Ovary (tissue), 9 donors: ENCODE measurements around the gene SP2. TPM values are rescaled to one million over a fixed set of nuclear protein-coding genes. Genes with fewer than 3 reads are reported as not detected.

ENCODE experiments used
- DNase-seq, 5 donors: peaks; one replicate each; pipeline ENCODE4 v3.0.0-alpha.2; 2019 to 2020
- H3K27ac ChIP-seq, 2 donors: fragments of 200-600 bp; one replicate each; pipeline versions ENCODE4 v1.5.1 to v1.8.0; 2019 to 2022
- H3K27me3 ChIP-seq: fragments of 200-600 bp; one replicate; pipeline ENCODE4 v1.8.0; 2022
- H3K36me3 ChIP-seq: fragments of 200-600 bp; sonication (generic); one replicate; pipeline ENCODE4 v1.5.1; 2019
- H3K4me1 ChIP-seq: one replicate; pipeline ENCODE4 v1.8.1; 2013; ENCODE audit warnings: mild to moderate bottlenecking, moderate library complexity; ENCODE audit not compliant: insufficient read depth
- H3K4me3 ChIP-seq: fragments of 200-600 bp; sonication (generic); one replicate; pipeline ENCODE4 v1.5.1; 2017
- H3K9me3 ChIP-seq, 2 donors: fragments of 200-600 bp in 1 of 2; sonication (generic) in 1 of 2; one replicate each; pipeline versions ENCODE4 v1.5.1 to v1.8.1; 2013 to 2019; ENCODE audit warnings: mild to moderate bottlenecking in 1 of 2, moderate library complexity in 1 of 2
- EP300 ChIP-seq: sonication (generic); formaldehyde crosslinking; IDR thresholded peaks from one replicate; pipeline ENCODE4 v1.6.1; 2017; ENCODE audit warnings: antibody characterized with exemption
- POLR2A ChIP-seq: fragments of 450-650 bp; IDR thresholded peaks from one replicate; pipeline ENCODE4 v1.6.1; 2017; ENCODE audit warnings: antibody characterized with exemption, mild to moderate bottlenecking, moderate library complexity
- WGBS, 3 donors: extraction: QIAGEN DNeasy Blood & Tissue Kit in 1 of 3; methylation state at CpG; one replicate each; pipeline versions ENCODE4 v1.1.5 to v1.1.7; 2013 to 2017; 5-methylcytosine and 5-hydroxymethylcytosine counted together
- intact Hi-C, 4 donors: fragments of 100-400 bp; cut with DNase I; formaldehyde crosslinking; loops; one replicate each; pipeline versions ENCODE4 v1.11.0 to v1.15.1; 2022 to 2023
- polyA plus RNA-seq, 2 donors: library from polyadenylated mRNA; stranded (reverse); fragments of 200-250 nt in 1 of 2; fragments of 350-450 nt in 1 of 2; fragmentation: Illumina TruSeq in 1 of 2; extraction: RNeasy Lipid Tissue Mini Kit (QIAGEN cat#74804) in 1 of 2; gene quantifications; one replicate each; pipeline ENCODE4 v1.2.3, GENCODE V29; 2013 to 2014
- total RNA-seq, 7 donors: library from RNA; depleted of rRNA in 2 of 7; stranded (reverse); fragments of >200 nt in 2 of 7; fragmentation: NEBNext Ultra II Directional in 3 of 7; extraction: Animal tissue kit (Norgen Biotek cat#: 25700) in 3 of 7; gene quantifications; one replicate each; pipeline versions ENCODE4 v1.1.0 to v1.2.4, GENCODE V29; 2016 to 2023
- TF ChIP-seq, protein P1 (sequence below), 3 donors: fragments of 450-650 bp in 2 of 3; fragments of 200-600 bp in 1 of 3; IDR thresholded peaks; one replicate each; pipeline versions ENCODE4 v1.5.1 to v1.8.0; 2016 to 2022; ENCODE audit warnings: antibody characterized with exemption in 3 of 3, mild to moderate bottlenecking in 1 of 3
- donor health status: DM: no; HTN: no; CAD: no; lungs with moderate emphysema.
- donor health status: DM: no; HTN: no; CAD: no.
- donor health status: Bipolar disorder and iron deficiency.
- donor health status: DM: yes; HTN: yes; CAD: no.
- donor health status: DM: no; HTN: no; CAD: no.
- donor health status: DM: yes; HTN: yes; CAD: no.

The SP2 gene
- total and polyA plus RNA-seq, 9 donors: 2.6 to 22.5 (median 14.7) TPM

DNA sequence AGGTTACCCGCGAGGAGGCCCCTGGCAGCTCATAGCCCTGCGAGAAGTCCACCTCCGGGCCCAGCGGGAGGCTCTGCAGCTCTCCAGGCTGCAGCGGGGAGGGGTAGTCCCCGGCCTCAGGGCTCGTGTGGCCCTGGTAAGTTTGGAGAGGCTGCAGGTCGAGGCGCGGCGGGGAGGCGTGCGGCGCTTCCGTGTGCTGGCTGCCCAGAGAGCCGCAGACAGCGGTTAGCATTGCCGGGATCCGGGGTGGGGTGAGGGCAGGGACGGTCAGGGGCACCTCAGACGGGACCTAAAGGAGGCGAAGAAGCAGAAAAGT, 47.9 kb upstream of the SP2 start:
- Histone ChIP-seq H3K4me3 (no peak overlapping the region), H3K27ac (no peak overlapping the region), H3K36me3 (no peaks in the 10 kb centered on the region), H3K27me3 (no peaks in the 10 kb centered on the region), H3K4me1 (peaks cover 2% of the 10 kb centered on the region), H3K9me3 (no peaks in the 10 kb centered on the region)
- 73 to 84% (median 73%) methylated on average over 23 of the region's 23 CpGs for WGBS, 3 donors
- TF ChIP-seq POLR2A (no peak), EP300 (no peak)
- TF ChIP-seq, protein P1, sequence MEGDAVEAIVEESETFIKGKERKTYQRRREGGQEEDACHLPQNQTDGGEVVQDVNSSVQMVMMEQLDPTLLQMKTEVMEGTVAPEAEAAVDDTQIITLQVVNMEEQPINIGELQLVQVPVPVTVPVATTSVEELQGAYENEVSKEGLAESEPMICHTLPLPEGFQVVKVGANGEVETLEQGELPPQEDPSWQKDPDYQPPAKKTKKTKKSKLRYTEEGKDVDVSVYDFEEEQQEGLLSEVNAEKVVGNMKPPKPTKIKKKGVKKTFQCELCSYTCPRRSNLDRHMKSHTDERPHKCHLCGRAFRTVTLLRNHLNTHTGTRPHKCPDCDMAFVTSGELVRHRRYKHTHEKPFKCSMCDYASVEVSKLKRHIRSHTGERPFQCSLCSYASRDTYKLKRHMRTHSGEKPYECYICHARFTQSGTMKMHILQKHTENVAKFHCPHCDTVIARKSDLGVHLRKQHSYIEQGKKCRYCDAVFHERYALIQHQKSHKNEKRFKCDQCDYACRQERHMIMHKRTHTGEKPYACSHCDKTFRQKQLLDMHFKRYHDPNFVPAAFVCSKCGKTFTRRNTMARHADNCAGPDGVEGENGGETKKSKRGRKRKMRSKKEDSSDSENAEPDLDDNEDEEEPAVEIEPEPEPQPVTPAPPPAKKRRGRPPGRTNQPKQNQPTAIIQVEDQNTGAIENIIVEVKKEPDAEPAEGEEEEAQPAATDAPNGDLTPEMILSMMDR (IDR thresholded peaks at IDR 0.05): no peak
- DNase-seq: no peak
- intact Hi-C loops: loop anchor here in 1 of 4 donors (5.0 to 10.0 kb wide), 2 partner anchors 34 to 107 kb away; partner anchors contain the start of gene PRR15L

DNA sequence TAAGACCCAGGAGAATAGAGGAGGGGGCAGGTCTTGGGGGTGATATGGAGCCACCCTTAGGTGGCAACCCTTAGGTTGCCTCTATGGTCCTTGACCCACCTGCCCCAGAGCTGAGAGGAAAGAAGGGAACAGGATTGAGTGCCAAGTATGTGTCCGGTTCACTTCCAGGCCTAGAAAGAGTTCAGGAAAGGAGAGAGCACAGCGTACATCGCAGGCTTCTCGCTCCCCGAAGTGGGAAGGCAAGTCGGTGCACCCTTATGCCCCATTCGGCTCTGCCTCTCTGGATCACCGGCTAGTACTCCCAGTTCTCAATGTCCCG, 45.7 kb upstream of the SP2 start:
- peaks cover 2% of the 10 kb centered on the region for H3K4me1 ChIP-seq
- no peak overlapping the region for H3K27ac ChIP-seq
- TF ChIP-seq EP300: no peak
- TF ChIP-seq, protein P1 (IDR thresholded peaks at IDR 0.05): no peak
- no peaks in the 10 kb centered on the region for H3K36me3 ChIP-seq
- no peak for DNase-seq
- WGBS, 3 donors: 58 to 63% (median 59%) methylated on average over 9 of the region's 9 CpGs
- no peaks in the 10 kb centered on the region for H3K27me3 ChIP-seq
- intact Hi-C loops: no loop called here
- H3K4me3 ChIP-seq: no peak overlapping the region
- no peaks in the 10 kb centered on the region for H3K9me3 ChIP-seq

DNA sequence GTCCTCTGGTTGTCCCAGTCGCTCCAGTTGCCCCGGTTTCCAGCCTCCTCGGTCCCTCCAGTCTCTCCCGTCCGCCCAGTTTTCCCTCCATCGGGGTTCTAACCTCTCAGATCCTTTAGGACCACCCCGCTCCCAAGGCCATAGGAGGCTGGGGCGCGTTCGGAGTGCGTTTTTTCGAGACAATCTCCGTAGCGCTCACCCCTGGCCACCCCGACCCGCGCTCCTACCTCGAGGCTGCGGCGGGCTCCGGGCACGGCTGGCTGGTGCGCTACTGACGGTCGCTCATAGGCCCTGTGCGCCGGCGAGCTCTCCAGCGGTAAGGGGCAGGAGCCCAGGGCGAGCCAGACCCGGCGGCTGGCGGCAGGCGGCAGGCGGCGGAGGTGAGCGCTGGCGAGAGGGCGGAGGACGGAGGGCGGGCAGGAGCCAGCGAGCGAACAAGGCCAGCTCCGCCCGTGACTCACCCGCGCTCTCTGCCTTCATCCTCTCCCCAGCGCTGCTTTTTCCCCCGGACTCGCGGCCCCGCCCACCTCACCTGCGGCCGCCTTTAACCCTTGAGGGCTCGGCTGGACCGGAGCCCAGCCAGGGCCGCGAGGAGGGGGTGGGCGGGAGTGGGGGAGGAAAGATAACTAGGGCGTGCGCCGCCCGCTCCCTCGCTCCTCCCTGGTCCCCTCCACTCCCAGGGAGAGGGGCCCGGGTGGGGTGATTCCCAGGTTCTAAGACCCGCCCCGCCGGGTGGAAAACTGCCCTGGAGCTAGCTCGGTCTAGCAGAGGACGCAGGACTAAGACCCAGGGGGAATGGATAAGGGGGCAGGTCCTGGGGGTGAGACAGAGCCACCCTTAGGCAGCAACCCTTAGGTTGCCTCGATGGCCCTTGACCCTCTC, 45.1 kb upstream of the SP2 start, which contains the start of gene SP6:
Gene SP6, minus strand, starts transcription at position 472 of the 882 bp plus-strand sequence. CDS start 2,734 bp downstream, outside the sequence.
- Histone ChIP-seq H3K36me3 (no peaks in the 10 kb centered on the region), H3K4me3 (peak within 1 kb of the TSS; percentile 33), H3K9me3 (no peaks in the 10 kb centered on the region), H3K27ac (no peak within 1 kb of the TSS), H3K27me3 (no peaks in the 10 kb centered on the region), H3K4me1 (peaks cover 2% of the 10 kb centered on the region)
- peak; percentile 57 to 74 (median 68) for DNase-seq
- intact Hi-C loops: no loop called here
- 5 to 7% (median 7%) methylated on average over 59 to 71 of the region's 71 CpGs for WGBS, 3 donors
- TF ChIP-seq, protein P1 (IDR thresholded peaks at IDR 0.05): no peak
- TF ChIP-seq EP300 (no peak), POLR2A (no peak)

DNA sequence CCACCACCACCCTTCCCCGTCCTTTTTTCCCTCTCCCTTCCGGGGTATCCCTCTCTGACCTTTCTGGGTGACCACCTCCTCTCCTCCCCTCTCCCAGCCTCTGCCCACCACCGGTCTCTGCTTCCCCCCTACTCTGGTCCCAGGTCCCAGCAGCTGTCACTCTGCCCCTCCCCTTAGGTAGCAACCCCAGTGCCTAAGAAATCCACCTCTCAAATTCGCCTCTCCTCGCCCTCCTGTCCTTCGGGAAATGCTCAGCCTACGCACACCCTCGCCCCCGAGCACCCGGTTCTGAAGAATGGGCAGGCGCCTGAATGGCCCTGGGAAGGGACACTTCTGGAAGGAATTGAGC, 44.3 kb upstream of the SP2 start:
- intact Hi-C loops: no loop called here
- DNase-seq: no peak
- Histone ChIP-seq H3K9me3 (no peaks in the 10 kb centered on the region), H3K36me3 (no peaks in the 10 kb centered on the region), H3K27me3 (no peaks in the 10 kb centered on the region), H3K27ac (no peak overlapping the region), H3K4me3 (no peak overlapping the region), H3K4me1 (peaks cover 2% of the 10 kb centered on the region)
- WGBS, 3 donors: 48 to 54% (median 54%) methylated on average over 11 of the region's 11 CpGs
- TF ChIP-seq EP300 (no peak), POLR2A (no peak)
- TF ChIP-seq, protein P1 (IDR thresholded peaks at IDR 0.05): no peak
